Measurements from ENCODE around the gene LRP1. TPM values are rescaled to one million over a fixed set of nuclear protein-coding genes. Genes with fewer than 3 reads are reported as not detected.

The LRP1 gene
- total and polyA plus RNA-seq, 2 of the 13 experiments (the other 11 are each of a cell fraction or from before 2014, with no cell fraction given): 14.7 to 30.8 TPM

DNA sequence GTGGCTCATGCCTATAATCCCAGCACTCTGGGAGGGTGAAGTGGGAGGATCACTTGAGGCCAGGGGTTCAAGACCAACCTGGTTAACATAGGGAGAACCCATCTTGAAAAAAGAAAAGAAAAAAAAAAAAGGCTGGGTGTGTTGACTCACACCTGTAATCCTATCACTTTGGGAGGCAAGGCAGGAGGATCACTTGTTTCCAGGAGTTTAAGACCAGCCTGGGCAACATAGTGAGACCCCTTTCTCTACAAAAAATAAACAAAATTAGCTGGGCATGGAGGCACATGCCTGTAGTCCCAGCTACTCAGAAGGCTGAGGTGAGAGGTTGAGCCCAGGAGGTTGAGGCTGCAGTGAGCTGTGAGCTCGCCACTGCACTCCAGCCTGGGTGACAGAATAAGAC, 42.1 kb downstream of the LRP1 start:
- H3K9ac ChIP-seq (ENCODE audit: insufficient read depth, low read depth, low read length): no peak overlapping the region
- intact Hi-C loops (cut with micrococcal nuclease; ENCODE audit: unreplicated experiment): no loop called here
- no peak overlapping the region for H3K27ac ChIP-seq (ENCODE audit: extremely low read length, insufficient read depth, low read length)
- H3K4me1 ChIP-seq (ENCODE audit: insufficient read depth, low read length): 0 out of 2 replicates have a peak, but pooled peaks cover 5% of the 10 kb centered on the region
- DNase-seq (ENCODE audit: low spot score): no peak
- no peaks in the 10 kb centered on the region for H3K79me2 ChIP-seq (ENCODE audit: insufficient read depth, low read length)
- H3K27me3 ChIP-seq (ENCODE audit: control insufficient read depth in 1 of 2, insufficient read depth in 2 of 2, low read length in 2 of 2): no peaks in the 10 kb centered on the region
- ATAC-seq: no peak
- H3K9me3 ChIP-seq (ENCODE audit: low read length): no peaks in the 10 kb centered on the region
- H3K4me3 ChIP-seq (replicated peaks in 1 of 3; ENCODE audit: insufficient read depth in 1 of 3, low read depth in 2 of 3, low read length in 3 of 3): no peak overlapping the region
- ChIA-PET POLR2A (interaction anchor here (7.8 kb wide), 1 partner anchor 43 kb away, joined by 103 read pairs; the partner anchor contains the start of gene LRP1), CTCF (ENCODE audit: low intra/inter-chr PET ratio, low total read pairs) (interaction anchor here (1.2 kb wide), 1 partner anchor 44 kb away, joined by 3 read pairs; no protein-coding TSS in a partner anchor)
- no peak overlapping the region for H3K4me2 ChIP-seq (ENCODE audit: low read depth, low read length)
- H3K36me3 ChIP-seq (replicated peaks in 1 of 2; ENCODE audit: control insufficient read depth in 1 of 2, insufficient read depth in 2 of 2, low read length in 2 of 2): peaks cover 42 to 88% of the 10 kb centered on the region in 2 experiments
- in situ Hi-C loops (cut with HindIII; ENCODE audit: extremely low pct_ligation_motif_present, low pct_unique_long_range_greater_than_20kb): no loop called here
- WGBS (ENCODE audit: low lambda C conversion rate): 100% methylated on average over 1 of the region's 1 CpG
- H2AFZ ChIP-seq (ENCODE audit: low read length): no peak overlapping the region
- FAIRE-seq: no peak
- no peaks in the 10 kb centered on the region for H4K20me1 ChIP-seq (ENCODE audit: insufficient read depth, low read length)
- TF ChIP-seq, protein P1, sequence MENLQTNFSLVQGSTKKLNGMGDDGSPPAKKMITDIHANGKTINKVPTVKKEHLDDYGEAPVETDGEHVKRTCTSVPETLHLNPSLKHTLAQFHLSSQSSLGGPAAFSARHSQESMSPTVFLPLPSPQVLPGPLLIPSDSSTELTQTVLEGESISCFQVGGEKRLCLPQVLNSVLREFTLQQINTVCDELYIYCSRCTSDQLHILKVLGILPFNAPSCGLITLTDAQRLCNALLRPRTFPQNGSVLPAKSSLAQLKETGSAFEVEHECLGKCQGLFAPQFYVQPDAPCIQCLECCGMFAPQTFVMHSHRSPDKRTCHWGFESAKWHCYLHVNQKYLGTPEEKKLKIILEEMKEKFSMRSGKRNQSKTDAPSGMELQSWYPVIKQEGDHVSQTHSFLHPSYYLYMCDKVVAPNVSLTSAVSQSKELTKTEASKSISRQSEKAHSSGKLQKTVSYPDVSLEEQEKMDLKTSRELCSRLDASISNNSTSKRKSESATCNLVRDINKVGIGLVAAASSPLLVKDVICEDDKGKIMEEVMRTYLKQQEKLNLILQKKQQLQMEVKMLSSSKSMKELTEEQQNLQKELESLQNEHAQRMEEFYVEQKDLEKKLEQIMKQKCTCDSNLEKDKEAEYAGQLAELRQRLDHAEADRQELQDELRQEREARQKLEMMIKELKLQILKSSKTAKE (CRISPR knock-in tag; IDR thresholded peaks at IDR 0.05; ENCODE audit: borderline replicate concordance): no peak
- TF ChIP-seq RFX5 (IDR thresholded peaks at IDR 0.05; ENCODE audit: low read depth, low read length) (peak; percentile 35; the same call in 1 of the 2 replicates), KLF9 (CRISPR knock-in tag; IDR thresholded peaks at IDR 0.05; ENCODE audit: low read depth) (no peak), ZNF816 (CRISPR knock-in tag; IDR thresholded peaks at IDR 0.05; ENCODE audit: borderline replicate concordance) (no peak), RCOR2 (CRISPR knock-in tag; IDR thresholded peaks at IDR 0.05) (no peak), HOXA7 (CRISPR knock-in tag; IDR thresholded peaks at IDR 0.05) (no peak)
- TF ChIP-seq, protein P2, sequence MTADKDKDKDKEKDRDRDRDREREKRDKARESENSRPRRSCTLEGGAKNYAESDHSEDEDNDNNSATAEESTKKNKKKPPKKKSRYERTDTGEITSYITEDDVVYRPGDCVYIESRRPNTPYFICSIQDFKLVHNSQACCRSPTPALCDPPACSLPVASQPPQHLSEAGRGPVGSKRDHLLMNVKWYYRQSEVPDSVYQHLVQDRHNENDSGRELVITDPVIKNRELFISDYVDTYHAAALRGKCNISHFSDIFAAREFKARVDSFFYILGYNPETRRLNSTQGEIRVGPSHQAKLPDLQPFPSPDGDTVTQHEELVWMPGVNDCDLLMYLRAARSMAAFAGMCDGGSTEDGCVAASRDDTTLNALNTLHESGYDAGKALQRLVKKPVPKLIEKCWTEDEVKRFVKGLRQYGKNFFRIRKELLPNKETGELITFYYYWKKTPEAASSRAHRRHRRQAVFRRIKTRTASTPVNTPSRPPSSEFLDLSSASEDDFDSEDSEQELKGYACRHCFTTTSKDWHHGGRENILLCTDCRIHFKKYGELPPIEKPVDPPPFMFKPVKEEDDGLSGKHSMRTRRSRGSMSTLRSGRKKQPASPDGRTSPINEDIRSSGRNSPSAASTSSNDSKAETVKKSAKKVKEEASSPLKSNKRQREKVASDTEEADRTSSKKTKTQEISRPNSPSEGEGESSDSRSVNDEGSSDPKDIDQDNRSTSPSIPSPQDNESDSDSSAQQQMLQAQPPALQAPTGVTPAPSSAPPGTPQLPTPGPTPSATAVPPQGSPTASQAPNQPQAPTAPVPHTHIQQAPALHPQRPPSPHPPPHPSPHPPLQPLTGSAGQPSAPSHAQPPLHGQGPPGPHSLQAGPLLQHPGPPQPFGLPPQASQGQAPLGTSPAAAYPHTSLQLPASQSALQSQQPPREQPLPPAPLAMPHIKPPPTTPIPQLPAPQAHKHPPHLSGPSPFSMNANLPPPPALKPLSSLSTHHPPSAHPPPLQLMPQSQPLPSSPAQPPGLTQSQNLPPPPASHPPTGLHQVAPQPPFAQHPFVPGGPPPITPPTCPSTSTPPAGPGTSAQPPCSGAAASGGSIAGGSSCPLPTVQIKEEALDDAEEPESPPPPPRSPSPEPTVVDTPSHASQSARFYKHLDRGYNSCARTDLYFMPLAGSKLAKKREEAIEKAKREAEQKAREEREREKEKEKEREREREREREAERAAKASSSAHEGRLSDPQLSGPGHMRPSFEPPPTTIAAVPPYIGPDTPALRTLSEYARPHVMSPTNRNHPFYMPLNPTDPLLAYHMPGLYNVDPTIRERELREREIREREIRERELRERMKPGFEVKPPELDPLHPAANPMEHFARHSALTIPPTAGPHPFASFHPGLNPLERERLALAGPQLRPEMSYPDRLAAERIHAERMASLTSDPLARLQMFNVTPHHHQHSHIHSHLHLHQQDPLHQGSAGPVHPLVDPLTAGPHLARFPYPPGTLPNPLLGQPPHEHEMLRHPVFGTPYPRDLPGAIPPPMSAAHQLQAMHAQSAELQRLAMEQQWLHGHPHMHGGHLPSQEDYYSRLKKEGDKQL (CRISPR knock-in tag; IDR thresholded peaks at IDR 0.05; ENCODE audit: low read depth): no peak
- BruUV-seq (replicated peaks): no TSS peak

Data from HepG2 (cell line).